NAMALWA (cell line): ENCODE data around the gene FAM221A.
A peak's percentile ranks its signal among the peaks of the same experiment; 100 is the strongest.
"Not testable (repeated sequence)": the region's sequence is repeated elsewhere in the genome, so short reads cannot be mapped to it uniquely, and the experiment has no call there.

ENCODE experiments used
- DNase-seq: peaks from one replicate; pipeline ENCODE4 v3.0.0-alpha.2; 2015; ENCODE audit warnings: low spot score

Gene FAM221A

GRCh38 chr7:23679898-23680413, at the start of gene FAM221A:
Gene FAM221A (plus strand): TSS chr7:23680199. CDS start chr7:23680219, 20 bp downstream.
- peak; percentile 79 for DNase-seq

- no peak for DNase-seq
Measured at GRCh38 chr7:23633417-23633816, 46.6 kb upstream of the FAM221A start.

GRCh38 chr7:23645822-23646221, 34.2 kb upstream of the FAM221A start:
- no peak for DNase-seq

- DNase-seq: no peak
Measured at GRCh38 chr7:23653942-23654341, 26.1 kb upstream of the FAM221A start.

GRCh38 chr7:23654508-23654907, 25.5 kb upstream of the FAM221A start:
- DNase-seq: peak; percentile 65

GRCh38 chr7:23655433-23655832, 24.6 kb upstream of the FAM221A start:
- no peak for DNase-seq

GRCh38 chr7:23658831-23659427, 21.1 kb upstream of the FAM221A start:
- no peak for DNase-seq

GRCh38 chr7:23661385-23661784, 18.6 kb upstream of the FAM221A start:
- no peak for DNase-seq

GRCh38 chr7:23662124-23662983, 17.6 kb upstream of the FAM221A start:
- no peak for DNase-seq

- DNase-seq: no peak
Measured at GRCh38 chr7:23662984-23663313, 17.1 kb upstream of the FAM221A start.

GRCh38 chr7:23664122-23664521, 15.9 kb upstream of the FAM221A start:
- no peak for DNase-seq

GRCh38 chr7:23672033-23672432, 8.0 kb upstream of the FAM221A start:
- DNase-seq: no peak

GRCh38 chr7:23680414-23681405, 711 bp downstream of the FAM221A start:
- DNase-seq: peak; percentile 35

- not testable (repeated sequence) for DNase-seq
Measured at GRCh38 chr7:23684041-23684440, 4.0 kb downstream of the FAM221A start.

GRCh38 chr7:23685731-23686130, 5.7 kb downstream of the FAM221A start:
- no peak for DNase-seq

GRCh38 chr7:23687011-23687410, 7.0 kb downstream of the FAM221A start:
- DNase-seq: no peak

GRCh38 chr7:23689165-23689564, 9.2 kb downstream of the FAM221A start:
- no peak for DNase-seq

- no peak for DNase-seq
Measured at GRCh38 chr7:23691320-23691719, 11.3 kb downstream of the FAM221A start.

GRCh38 chr7:23693224-23693623, 13.2 kb downstream of the FAM221A start:
- no peak for DNase-seq

- peak; percentile 85 for DNase-seq
Measured at GRCh38 chr7:23696916-23697441, 17.0 kb downstream of the FAM221A start.

GRCh38 chr7:23698822-23699221, 18.8 kb downstream of the FAM221A start:
- DNase-seq: no peak

GRCh38 chr7:23700046-23700445, 20.0 kb downstream of the FAM221A start:
- peak; percentile 41 for DNase-seq
